ENCODE data around the gene C4BPB. TPM values are rescaled to one million over a fixed set of nuclear protein-coding genes. Genes with fewer than 3 reads are reported as not detected.
A peak's percentile ranks its signal among the peaks of the same experiment; 100 is the strongest.

The C4BPB gene
- total RNA-seq, 8 experiments from 2014 or later, result 0.21 to 1.7 (median 0.81) TPM; not detected in 5

- H3K4me1 ChIP-seq (replicated peaks in 1 of 2), result no peaks in the 10 kb centered on the region
- WGBS, 10 experiments, result 29 to 93% (median 74%) methylated on average over 1 to 8 of the region's 11 CpGs; no CpG with 5 or more reads in 2 of the 10 experiments
- ATAC-seq (replicated peaks in 6 of 8), result no peak
- H3K4me3 ChIP-seq, result no peak overlapping the region
- no peak overlapping the region for H3K27ac ChIP-seq
- in situ Hi-C loops (cut with MboI; ENCODE audit: low pct_unique_long_range_greater_than_20kb in 2 of 9, low sequenced_read_pairs in 9 of 9, unreplicated experiment in 9 of 9), result loop anchor here in 5 of 9 experiments (25.0 kb wide), 3 partner anchors 184 to 409 kb away; partner anchors contain the start of gene CR1 (in 2 of the 5)
Observed at GRCh38 chr1:207078578-207079132, 10.0 kb upstream of the C4BPB start.

DNA sequence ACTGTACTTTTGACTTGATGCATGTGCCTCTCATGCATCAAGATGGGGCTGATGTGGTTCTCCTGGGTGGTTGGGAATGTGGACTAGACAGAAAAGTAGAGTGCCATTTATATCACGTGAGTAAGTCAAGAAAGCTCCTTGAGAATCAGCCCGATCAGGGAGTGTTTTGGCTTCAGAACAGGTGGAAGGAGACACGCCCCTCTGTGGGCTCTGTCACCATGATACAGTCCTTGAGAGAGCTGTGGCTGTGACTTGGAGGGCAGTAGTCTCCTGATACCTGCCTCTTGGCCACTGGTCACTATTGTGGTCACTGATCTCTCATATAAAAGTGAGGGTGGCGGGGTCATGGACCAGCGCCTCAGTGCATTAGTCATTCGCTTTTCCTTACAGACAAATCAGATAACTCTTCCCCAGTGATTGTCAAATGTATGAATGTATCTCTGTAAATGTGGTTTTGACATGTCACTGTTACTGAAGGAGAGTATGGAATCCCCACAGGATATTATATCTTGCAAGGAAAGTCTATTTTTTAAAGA lies 8.9 kb upstream of the C4BPB start:
- WGBS, 10 experiments, result 60 to 100% (median 87%) methylated on average over 1 to 6 of the region's 6 CpGs; no CpG with 5 or more reads in 1 of the 10 experiments
- H3K27ac ChIP-seq, result no peak overlapping the region
- H3K4me1 ChIP-seq (replicated peaks in 1 of 2), result no peaks in the 10 kb centered on the region
- ATAC-seq (replicated peaks in 6 of 8), result no peak
- H3K4me3 ChIP-seq, result no peak overlapping the region
- in situ Hi-C loops (cut with MboI; ENCODE audit: low pct_unique_long_range_greater_than_20kb in 2 of 9, low sequenced_read_pairs in 9 of 9, unreplicated experiment in 9 of 9), result loop anchor here in 5 of 9 experiments (25.0 kb wide), 3 partner anchors 183 to 408 kb away; partner anchors contain the start of gene CR1 (in 2 of the 5)

- in situ Hi-C loops (cut with MboI; ENCODE audit: low pct_unique_long_range_greater_than_20kb in 2 of 9, low sequenced_read_pairs in 9 of 9, unreplicated experiment in 9 of 9), result loop anchor here in 5 of 9 experiments (25.0 kb wide), 3 partner anchors 181 to 406 kb away; partner anchors contain the start of gene CR1 (in 2 of the 5)
- Histone ChIP-seq H3K4me3 (no peak overlapping the region), H3K27ac (no peak overlapping the region), H3K4me1 (replicated peaks in 1 of 2) (no peaks in the 10 kb centered on the region)
- ATAC-seq (replicated peaks in 6 of 8), result no peak
- WGBS, 10 experiments, result 46 to 100% (median 66%) methylated on average over 1 to 2 of the region's 2 CpGs
Observed at GRCh38 chr1:207081088-207081487, 7.6 kb upstream of the C4BPB start.

GRCh38 chr1:207081806-207082205 lies 6.9 kb upstream of the C4BPB start:
- Histone ChIP-seq H3K4me3 (no peak overlapping the region), H3K27ac (no peak overlapping the region), H3K4me1 (replicated peaks in 1 of 2) (no peaks in the 10 kb centered on the region)
- ATAC-seq (replicated peaks in 6 of 8), result no peak
- WGBS, 10 experiments, result 14 to 100% (median 78%) methylated on average over 1 to 2 of the region's 2 CpGs; no CpG with 5 or more reads in 2 of the 10 experiments
- in situ Hi-C loops (cut with MboI; ENCODE audit: low pct_unique_long_range_greater_than_20kb in 2 of 9, low sequenced_read_pairs in 9 of 9, unreplicated experiment in 9 of 9), result loop anchor here in 5 of 9 experiments (25.0 kb wide), 3 partner anchors 180 to 405 kb away; partner anchors contain the start of gene CR1 (in 2 of the 5)

DNA sequence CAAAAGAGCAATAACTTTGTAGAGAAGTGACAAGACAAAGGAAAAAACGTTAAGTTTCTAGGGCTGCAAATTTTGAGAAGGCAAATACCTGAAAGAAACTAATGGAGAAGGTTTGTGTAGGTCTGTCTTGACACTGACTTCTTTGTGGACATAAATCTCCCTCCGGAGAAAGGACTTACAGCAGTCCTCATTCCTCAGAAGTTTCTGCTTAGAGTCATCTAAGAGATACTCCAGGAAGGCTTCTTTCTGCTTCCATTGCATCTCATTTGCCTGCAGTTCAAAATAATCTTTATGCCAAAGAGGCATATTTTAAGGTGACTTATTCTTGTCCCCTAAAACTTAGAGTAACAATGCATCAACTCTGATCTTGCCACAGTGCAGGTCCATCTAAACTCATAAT lies 4.4 kb upstream of the C4BPB start:
- Histone ChIP-seq H3K27ac (no peak overlapping the region), H3K4me1 (replicated peaks in 1 of 2) (no peaks in the 10 kb centered on the region), H3K4me3 (no peak overlapping the region)
- in situ Hi-C loops (cut with MboI; ENCODE audit: low pct_unique_long_range_greater_than_20kb in 2 of 9, low sequenced_read_pairs in 9 of 9, unreplicated experiment in 9 of 9), result loop anchor here in 5 of 9 experiments (25.0 kb wide), 3 partner anchors 178 to 403 kb away; partner anchors contain the start of gene CR1 (in 2 of the 5)
- 0 to 71% (median 60%) methylated on average over 1 to 2 of the region's 2 CpGs; no CpG with 5 or more reads in 1 of the 10 experiments for WGBS, 10 experiments
- ATAC-seq (replicated peaks in 6 of 8), result peak in 3 of 8 experiments; percentile 52 to 63 (median 61)

DNA sequence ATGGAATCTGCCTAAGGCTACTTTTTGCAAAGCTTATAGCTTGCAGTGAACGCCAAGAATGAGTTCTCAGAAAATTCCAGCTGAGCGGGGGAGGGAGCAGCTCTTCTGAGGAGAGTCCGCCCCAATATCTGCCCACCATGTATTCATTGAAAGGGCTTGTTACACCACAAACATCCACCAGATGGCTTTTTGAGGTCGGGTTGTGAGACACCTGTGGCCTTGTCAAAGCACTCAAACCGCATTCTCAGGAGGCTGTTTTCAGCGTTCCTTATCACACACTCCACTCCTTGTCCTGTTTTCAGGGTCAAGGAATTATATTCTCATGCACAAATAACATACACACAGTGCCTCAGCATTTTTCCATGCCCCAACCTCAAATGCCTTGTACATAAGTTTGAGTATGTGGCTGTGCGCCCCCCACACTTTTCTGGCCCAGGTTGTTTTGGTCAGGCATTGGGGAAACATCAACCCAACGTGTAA lies 3.9 kb upstream of the C4BPB start:
- H3K4me1 ChIP-seq (replicated peaks in 1 of 2), result no peaks in the 10 kb centered on the region
- ATAC-seq (replicated peaks in 6 of 8), result peak; percentile 49 to 96 (median 68)
- no peak overlapping the region for H3K27ac ChIP-seq
- no peak overlapping the region for H3K4me3 ChIP-seq
- 0 to 51% (median 36%) methylated on average over 2 to 8 of the region's 8 CpGs; no CpG with 5 or more reads in 2 of the 10 experiments for WGBS, 10 experiments
- in situ Hi-C loops (cut with MboI; ENCODE audit: low pct_unique_long_range_greater_than_20kb in 2 of 9, low sequenced_read_pairs in 9 of 9, unreplicated experiment in 9 of 9), result loop anchor here in 5 of 9 experiments (25.0 kb wide), 3 partner anchors 178 to 403 kb away; partner anchors contain the start of gene CR1 (in 2 of the 5)

GRCh38 chr1:207085887-207086286 lies 2.8 kb upstream of the C4BPB start:
- in situ Hi-C loops (cut with MboI; ENCODE audit: low pct_unique_long_range_greater_than_20kb in 2 of 9, low sequenced_read_pairs in 9 of 9, unreplicated experiment in 9 of 9), result loop anchor here in 5 of 9 experiments (25.0 kb wide), 3 partner anchors 176 to 401 kb away; partner anchors contain the start of gene CR1 (in 2 of the 5)
- Histone ChIP-seq H3K4me3 (no peak overlapping the region), H3K27ac (no peak overlapping the region), H3K4me1 (replicated peaks in 1 of 2) (no peaks in the 10 kb centered on the region)
- 0 to 100% (median 57%) methylated on average over 1 to 3 of the region's 3 CpGs for WGBS, 10 experiments
- ATAC-seq (replicated peaks in 6 of 8), result no peak

- ATAC-seq (replicated peaks in 6 of 8), result no peak
- WGBS, 10 experiments, result 46 to 100% (median 82%) methylated on average over 1 to 2 of the region's 2 CpGs
- no peak overlapping the region for H3K27ac ChIP-seq
- in situ Hi-C loops (cut with MboI; ENCODE audit: low pct_unique_long_range_greater_than_20kb in 2 of 9, low sequenced_read_pairs in 9 of 9, unreplicated experiment in 9 of 9), result loop anchor here in 5 of 9 experiments (25.0 kb wide), 3 partner anchors 174 to 399 kb away; partner anchors contain the start of gene CR1 (in 2 of the 5)
- H3K4me1 ChIP-seq (replicated peaks in 1 of 2), result no peaks in the 10 kb centered on the region
- no peak overlapping the region for H3K4me3 ChIP-seq
Observed at GRCh38 chr1:207088161-207088560, 499 bp upstream of the C4BPB start.

GRCh38 chr1:207089627-207090355 lies 1.1 kb downstream of the C4BPB start:
- no peak overlapping the region for H3K27ac ChIP-seq
- WGBS, 10 experiments, result 40 to 100% (median 91%) methylated on average over 1 to 16 of the region's 17 CpGs; no CpG with 5 or more reads in 1 of the 10 experiments
- no peak overlapping the region for H3K4me3 ChIP-seq
- ATAC-seq (replicated peaks in 6 of 8), result no peak
- in situ Hi-C loops (cut with MboI; ENCODE audit: low pct_unique_long_range_greater_than_20kb in 2 of 9, low sequenced_read_pairs in 9 of 9, unreplicated experiment in 9 of 9), result loop anchor here in 5 of 9 experiments (10.0 to 25.0 kb wide), 4 partner anchors 173 to 398 kb away; partner anchors contain the start of gene CR1 (in 2 of the 5)
- no peaks in the 10 kb centered on the region for H3K4me1 ChIP-seq (replicated peaks in 1 of 2)

DNA sequence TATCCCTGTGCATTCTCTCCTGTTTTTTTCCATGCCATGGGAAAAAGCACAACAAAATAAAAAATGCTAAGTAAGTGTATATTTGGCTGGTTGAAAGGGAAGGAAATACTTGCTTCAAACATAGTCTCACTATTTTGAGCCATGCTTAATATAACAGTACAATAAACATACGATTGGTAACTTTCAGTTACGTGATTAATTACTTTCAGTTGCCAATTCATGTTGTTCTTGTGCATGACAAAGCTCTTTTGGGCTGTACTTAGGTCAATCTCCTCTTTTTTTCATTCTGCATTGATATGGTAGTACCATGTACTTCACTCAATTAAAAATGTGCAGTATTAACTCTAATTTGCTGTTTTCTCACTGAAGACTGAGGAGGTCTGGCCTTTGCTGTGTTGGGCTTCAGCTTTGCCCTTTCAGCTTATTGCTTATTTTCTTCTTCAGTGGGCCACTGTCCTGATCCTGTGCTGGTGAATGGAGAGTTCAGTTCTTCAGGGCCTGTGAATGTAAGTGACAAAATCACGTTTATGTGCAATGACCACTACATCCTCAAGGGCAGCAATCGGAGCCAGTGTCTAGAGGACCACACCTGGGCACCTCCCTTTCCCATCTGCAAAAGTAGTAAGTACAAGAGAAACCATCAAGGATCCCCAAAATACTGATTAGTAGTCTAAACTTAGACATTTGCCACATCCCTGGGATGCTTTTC lies 2.7 kb downstream of the C4BPB start:
- H3K4me3 ChIP-seq, result no peak overlapping the region
- H3K4me1 ChIP-seq (replicated peaks in 1 of 2), result no peaks in the 10 kb centered on the region
- no peak for ATAC-seq (replicated peaks in 6 of 8)
- no peak overlapping the region for H3K27ac ChIP-seq
- in situ Hi-C loops (cut with MboI; ENCODE audit: low pct_unique_long_range_greater_than_20kb in 2 of 9, low sequenced_read_pairs in 9 of 9, unreplicated experiment in 9 of 9), result loop anchor here in 5 of 9 experiments (10.0 to 25.0 kb wide), 4 partner anchors 171 to 396 kb away; partner anchors contain the start of gene CR1 (in 2 of the 5)
- WGBS, 10 experiments, result 65 to 92% (median 80%) methylated on average over 2 to 4 of the region's 4 CpGs; no CpG with 5 or more reads in 1 of the 10 experiments

GRCh38 chr1:207093944-207094343 lies 5.3 kb downstream of the C4BPB start:
- Histone ChIP-seq H3K27ac (no peak overlapping the region), H3K4me3 (no peak overlapping the region), H3K4me1 (replicated peaks in 1 of 2) (no peaks in the 10 kb centered on the region)
- WGBS, 10 experiments, result 0 to 67% (median 31%) methylated on average over 1 to 2 of the region's 2 CpGs
- no peak for ATAC-seq (replicated peaks in 6 of 8)
- in situ Hi-C loops (cut with MboI; ENCODE audit: low pct_unique_long_range_greater_than_20kb in 2 of 9, low sequenced_read_pairs in 9 of 9, unreplicated experiment in 9 of 9), result loop anchor here in 5 of 9 experiments (10.0 to 25.0 kb wide), 4 partner anchors 168 to 393 kb away; partner anchors contain the start of gene CR1 (in 2 of the 5)

DNA sequence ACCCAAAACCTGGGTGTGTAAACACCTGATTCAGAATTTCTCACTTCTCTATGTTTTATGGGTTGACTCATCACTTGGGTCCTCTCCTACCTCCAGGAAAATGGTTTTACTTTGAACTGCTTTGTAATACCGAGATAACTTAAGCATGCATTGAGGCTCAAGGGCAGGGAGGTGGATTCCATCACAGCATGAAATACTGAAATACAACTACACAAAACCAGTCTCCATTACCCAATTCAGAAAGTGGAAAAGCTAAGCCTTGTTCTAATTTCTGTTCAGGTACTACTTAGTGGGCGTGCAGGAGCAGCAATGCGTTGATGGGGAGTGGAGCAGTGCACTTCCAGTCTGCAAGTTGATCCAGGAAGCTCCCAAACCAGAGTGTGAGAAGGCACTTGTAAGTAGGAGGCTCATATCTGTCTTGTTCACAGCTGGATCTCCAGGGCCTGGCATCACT lies 9.2 kb downstream of the C4BPB start:
- Histone ChIP-seq H3K4me1 (replicated peaks in 1 of 2) (no peaks in the 10 kb centered on the region), H3K27ac (no peak overlapping the region), H3K4me3 (no peak overlapping the region)
- in situ Hi-C loops (cut with MboI; ENCODE audit: low pct_unique_long_range_greater_than_20kb in 2 of 9, low sequenced_read_pairs in 9 of 9, unreplicated experiment in 9 of 9), result loop anchor here in 5 of 9 experiments (10.0 to 25.0 kb wide), 4 partner anchors 164 to 389 kb away; partner anchors contain the start of gene CR1 (in 2 of the 5)
- peak in 2 of 8 experiments; percentile 49 to 79 for ATAC-seq (replicated peaks in 6 of 8)
- 8 to 85% (median 66%) methylated on average over 1 to 3 of the region's 3 CpGs; no CpG with 5 or more reads in 2 of the 10 experiments for WGBS, 10 experiments
